Calu3 (cell line): ENCODE data around the gene COL5A1. TPM values are rescaled to one million over a fixed set of nuclear protein-coding genes. Genes with fewer than 3 reads are reported as not detected.

Source experiments
- BruUV-seq: library from RNA; stranded (reverse); fragments of 400-500 nt; replicated peaks from 2 replicates; lab custom pipeline; 2021; lab: Mats Ljungman, UMichigan
- CTCF ChIA-PET: fragments of 300-600 bp; sonication (Branson Sonifier 250); formaldehyde crosslinking; loops from one replicate; lab custom pipeline; 2022; ENCODE audit warnings: antibody characterized with exemption; lab: Charles Lee
- DNase-seq: peaks from one replicate; pipeline ENCODE4 v3.0.0; 2022
- H3K27ac Mint-ChIP-seq: one replicate; pipeline ENCODE4 v1.8.0; 2022; ENCODE audit warnings: mixed read lengths; ENCODE audit not compliant: unreplicated experiment
- H3K27me3 Mint-ChIP-seq: one replicate; pipeline ENCODE4 v1.8.0; 2022; ENCODE audit warnings: mixed read lengths; ENCODE audit not compliant: unreplicated experiment
- H3K36me3 Mint-ChIP-seq: one replicate; pipeline ENCODE4 v1.8.0; 2022; ENCODE audit warnings: mild to moderate bottlenecking, moderate library complexity, mixed read lengths; ENCODE audit not compliant: insufficient read depth, unreplicated experiment
- H3K4me1 Mint-ChIP-seq: one replicate; pipeline ENCODE4 v1.8.0; 2022; ENCODE audit warnings: mild to moderate bottlenecking, low read depth, mixed read lengths; ENCODE audit not compliant: unreplicated experiment
- H3K4me3 Mint-ChIP-seq: one replicate; pipeline ENCODE4 v1.8.0; 2022; ENCODE audit warnings: mild to moderate bottlenecking, low read depth, moderate library complexity, mixed read lengths; ENCODE audit not compliant: unreplicated experiment
- H3K9me3 Mint-ChIP-seq: one replicate; pipeline ENCODE4 v1.8.0; 2022; ENCODE audit warnings: low read depth, mixed read lengths; ENCODE audit not compliant: unreplicated experiment
- CTCF ChIP-seq: fragments of 200-600 bp; IDR thresholded peaks from one replicate; pipeline ENCODE4 v1.8.0; 2022; ENCODE audit warnings: antibody characterized with exemption; ENCODE audit not compliant: unreplicated experiment
- intact Hi-C: fragments of 100-400 bp; cut with micrococcal nuclease; formaldehyde crosslinking; loops from one replicate; pipeline ENCODE4 v1.10.0; 2022; ENCODE audit not compliant: unreplicated experiment
- total RNA-seq: library from RNA; stranded (reverse); gene quantifications from 2 replicates; pipeline ENCODE4 v1.2.3, GENCODE V29; 2022

The COL5A1 gene
- total RNA-seq, 1 experiment from 2014 or later, result not detected

- no peak overlapping the region for H3K4me3 Mint-ChIP-seq
- CTCF ChIA-PET, result no interaction called here
- no peak overlapping the region for H3K27ac Mint-ChIP-seq
- no peaks in the 10 kb centered on the region for H3K36me3 Mint-ChIP-seq
- no peaks in the 10 kb centered on the region for H3K9me3 Mint-ChIP-seq
- intact Hi-C loops, result no loop called here
- no peaks in the 10 kb centered on the region for H3K27me3 Mint-ChIP-seq
- DNase-seq, result no peak
- no peaks in the 10 kb centered on the region for H3K4me1 Mint-ChIP-seq
- no TSS peak for BruUV-seq
- no peak for TF ChIP-seq CTCF
Measured at GRCh38 chr9:134692573-134692860, 50.9 kb downstream of the COL5A1 start.

GRCh38 chr9:134693011-134693410 is 51.4 kb downstream of the COL5A1 start:
- H3K4me3 Mint-ChIP-seq, result no peak overlapping the region
- no peak overlapping the region for H3K27ac Mint-ChIP-seq
- H3K27me3 Mint-ChIP-seq, result no peaks in the 10 kb centered on the region
- intact Hi-C loops, result no loop called here
- BruUV-seq, result no TSS peak
- H3K4me1 Mint-ChIP-seq, result no peaks in the 10 kb centered on the region
- H3K36me3 Mint-ChIP-seq, result no peaks in the 10 kb centered on the region
- no peak for DNase-seq
- no peak for TF ChIP-seq CTCF
- CTCF ChIA-PET, result no interaction called here
- no peaks in the 10 kb centered on the region for H3K9me3 Mint-ChIP-seq

GRCh38 chr9:134693641-134694367 is 52.2 kb downstream of the COL5A1 start:
- BruUV-seq, result no TSS peak
- Mint-ChIP-seq H3K27ac (no peak overlapping the region), H3K4me1 (no peaks in the 10 kb centered on the region)

GRCh38 chr9:134694368-134694665 is 52.7 kb downstream of the COL5A1 start:
- Mint-ChIP-seq H3K36me3 (no peaks in the 10 kb centered on the region), H3K9me3 (no peaks in the 10 kb centered on the region), H3K4me3 (no peak overlapping the region), H3K27ac (no peak overlapping the region), H3K27me3 (no peaks in the 10 kb centered on the region), H3K4me1 (no peaks in the 10 kb centered on the region)
- intact Hi-C loops, result no loop called here
- DNase-seq, result no peak
- BruUV-seq, result no TSS peak
- CTCF ChIA-PET, result no interaction called here
- no peak for TF ChIP-seq CTCF

More at GRCh38 chr9:134693641-134694367, 52.2 kb downstream of the COL5A1 start:
- intact Hi-C loops, result no loop called here
- DNase-seq, result no peak
- CTCF ChIA-PET, result no interaction called here
- Mint-ChIP-seq H3K27me3 (no peaks in the 10 kb centered on the region), H3K36me3 (no peaks in the 10 kb centered on the region), H3K9me3 (no peaks in the 10 kb centered on the region), H3K4me3 (no peak overlapping the region)
- no peak for TF ChIP-seq CTCF
